Measurements from ENCODE around the gene NOTUM. TPM values are rescaled to one million over a fixed set of nuclear protein-coding genes. Genes with fewer than 3 reads are reported as not detected.
A peak's percentile ranks its signal among the peaks of the same experiment; 100 is the strongest.
"Not testable (repeated sequence)": the region's sequence is repeated elsewhere in the genome, so short reads cannot be mapped to it uniquely, and the experiment has no call there.

NOTUM gene
- polyA plus RNA-seq, 1 donor: 2.2 TPM

- no peak for DNase-seq
Measured at GRCh38 chr17:81924557-81925532, 36.1 kb downstream of the NOTUM start.

DNA sequence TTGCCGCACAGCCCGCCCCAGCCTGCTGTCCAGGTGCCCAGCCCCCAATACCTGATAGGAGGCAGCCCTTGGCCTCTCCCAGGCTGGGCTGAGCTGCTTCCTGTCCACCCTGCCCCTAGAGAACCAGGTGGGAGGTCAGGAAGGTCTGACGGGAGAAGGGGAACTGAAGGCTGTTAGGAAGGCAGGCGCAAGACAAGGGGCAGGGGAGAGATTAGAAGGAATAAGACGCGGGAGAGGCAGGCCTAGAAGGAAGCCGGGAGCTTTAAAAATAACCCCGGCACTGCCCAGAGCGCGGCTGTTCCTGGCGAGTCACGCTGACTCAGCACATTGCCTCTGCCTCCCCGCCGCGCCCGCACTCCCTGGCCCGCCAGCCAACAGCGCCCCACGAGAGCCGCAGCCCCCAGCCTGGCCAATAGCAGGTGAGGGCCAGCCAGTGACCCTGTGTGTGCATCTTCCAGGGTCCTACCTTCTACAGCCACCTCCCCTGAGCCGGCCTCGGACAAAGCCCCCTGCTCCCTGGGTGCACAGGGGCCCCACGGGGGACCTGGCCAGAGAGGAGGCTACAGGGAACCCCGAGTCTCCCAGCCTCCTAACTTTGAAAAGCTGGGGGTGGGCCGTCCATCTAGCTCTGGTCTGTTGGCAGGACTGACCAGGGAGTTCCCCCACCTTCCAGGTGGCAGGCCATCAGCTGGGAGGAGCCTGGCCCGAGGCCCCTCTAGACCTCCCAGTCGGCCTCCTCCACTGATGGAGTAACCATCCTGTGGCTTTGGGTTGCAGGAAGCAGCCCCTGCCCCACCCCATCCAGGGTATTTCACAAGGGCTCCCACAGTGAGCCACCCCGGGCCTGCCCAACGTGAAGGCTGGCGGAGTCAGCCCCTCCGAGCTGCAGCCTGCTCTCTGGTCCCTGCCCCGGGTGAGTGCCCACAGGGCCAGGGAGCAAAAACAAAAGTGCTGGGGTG, 37.4 kb downstream of the NOTUM start:
- no peak for DNase-seq

DNA sequence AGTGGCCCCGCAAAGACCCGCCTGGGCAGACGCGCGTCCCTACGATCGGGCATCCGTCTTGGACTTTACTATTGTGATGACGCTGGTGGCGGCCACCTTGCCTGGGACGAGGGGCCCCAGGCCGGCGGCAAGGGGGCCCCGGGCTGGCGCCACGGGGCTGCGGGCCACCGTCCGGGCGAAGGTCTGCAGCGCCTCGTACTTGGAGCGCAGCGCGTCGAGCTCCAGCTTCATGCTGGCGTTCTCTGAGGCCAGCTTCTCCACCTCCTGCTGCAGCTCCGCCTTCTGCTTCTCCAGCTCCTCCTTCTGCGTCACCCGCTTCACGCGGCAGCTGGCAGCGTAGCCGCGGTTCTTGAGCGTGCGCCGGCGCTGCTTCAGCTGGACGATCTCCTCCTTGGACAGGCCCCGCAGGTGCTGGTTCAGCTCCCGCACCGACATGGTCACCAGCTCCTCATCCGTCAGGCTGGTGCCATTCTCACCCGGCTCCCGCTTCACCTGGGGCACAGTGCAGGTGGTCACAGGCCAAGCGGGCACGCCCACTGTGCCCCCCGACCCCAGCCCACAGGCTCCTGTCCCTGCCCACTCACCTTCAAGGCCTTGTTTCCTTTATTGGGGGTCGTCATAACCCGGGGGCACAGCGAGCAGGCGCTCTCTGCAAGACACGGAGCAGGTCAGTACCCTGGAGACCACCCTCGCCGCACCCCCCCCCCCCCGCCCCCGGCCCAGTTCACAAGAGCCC, 38.3 kb downstream of the NOTUM start:
- DNase-seq: no peak

GRCh38 chr17:81921996-81922565, 38.9 kb downstream of the NOTUM start:
- DNase-seq: no peak

DNA sequence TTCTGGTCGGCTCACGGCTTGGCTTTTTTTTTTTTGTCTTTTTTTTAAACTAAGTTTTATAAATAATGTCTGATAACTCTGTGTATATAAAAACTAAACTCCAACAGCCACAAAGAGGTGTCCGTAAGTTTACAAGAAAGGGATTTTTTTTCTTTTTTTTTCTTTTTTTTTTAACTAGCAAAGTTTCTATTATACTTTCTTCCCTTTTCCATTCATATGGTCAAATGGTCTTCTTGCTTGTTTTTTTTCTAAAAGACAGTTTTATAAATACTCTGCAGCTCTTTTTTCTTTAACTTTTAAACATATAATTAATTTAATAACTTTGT, 39.5 kb downstream of the NOTUM start:
- no peak for DNase-seq

DNA sequence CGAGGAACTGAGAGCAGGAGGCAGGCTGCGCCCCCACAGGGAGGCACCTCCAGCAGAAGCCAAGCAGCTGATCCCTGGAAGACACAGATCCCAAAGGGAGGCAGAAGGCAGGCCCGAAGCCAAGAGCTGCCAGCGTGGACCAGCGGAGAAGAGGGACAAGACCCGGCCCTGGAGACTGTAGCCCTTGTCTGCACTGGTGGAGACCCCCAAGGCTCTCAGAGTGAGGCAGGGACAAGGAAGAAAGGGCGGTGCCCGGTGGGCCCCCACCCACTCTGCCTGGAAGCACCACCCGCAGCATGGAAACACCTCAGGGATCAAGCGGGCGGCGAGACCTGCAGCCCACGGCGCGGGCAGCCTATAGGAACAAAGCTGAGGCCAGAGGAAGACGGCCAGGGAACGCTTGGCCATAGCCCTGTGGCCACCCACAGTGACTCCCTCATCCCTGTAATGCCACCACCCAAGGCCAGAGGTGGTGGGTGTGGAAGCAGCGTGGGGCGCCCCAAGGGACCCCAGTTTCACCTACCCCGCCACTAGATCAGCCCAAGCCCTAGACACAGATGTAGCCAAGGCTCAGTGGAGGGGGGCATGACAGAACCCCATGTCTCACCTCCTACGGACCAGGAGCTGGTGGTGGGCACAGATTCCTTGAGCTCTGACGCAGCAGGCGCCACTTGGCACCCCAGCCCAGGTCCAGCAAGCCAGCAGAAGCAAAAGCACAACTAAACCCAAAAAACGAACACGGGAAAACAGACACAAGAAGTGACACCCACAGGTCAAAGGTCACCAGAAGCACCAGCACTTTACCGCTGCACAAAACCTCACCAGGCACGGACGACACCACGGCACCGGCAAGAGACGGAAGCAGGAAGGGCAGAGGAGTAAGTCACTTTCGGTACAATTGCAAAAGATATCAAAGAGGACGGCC, 40.1 kb downstream of the NOTUM start:
- no peak for DNase-seq

- DNase-seq: no peak
Measured at GRCh38 chr17:81918832-81919545, 42.0 kb downstream of the NOTUM start.

DNA sequence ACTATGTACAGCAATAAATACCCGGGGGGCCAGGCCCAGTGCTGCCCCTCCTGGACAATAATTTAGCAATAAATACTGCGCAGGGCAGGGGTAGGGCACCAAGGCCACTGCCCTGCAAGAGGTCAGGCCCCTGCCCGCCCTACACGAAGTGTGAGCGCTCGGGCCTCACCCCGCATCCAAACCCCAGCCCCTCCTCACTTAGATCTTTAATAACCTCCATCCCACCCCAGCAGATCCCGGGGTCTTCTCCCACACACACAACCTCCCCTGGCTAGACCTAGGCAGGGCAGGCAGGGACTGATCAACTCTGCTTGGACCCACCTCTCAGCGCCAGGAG, 42.7 kb downstream of the NOTUM start:
- DNase-seq: not testable (repeated sequence)

GRCh38 chr17:81917565-81918332, 43.2 kb downstream of the NOTUM start, which contains the start of gene SIRT7:
Gene SIRT7 (minus strand): TSS chr17:81918176. CDS start chr17:81918131, 45 bp downstream.
- peak; percentile 69 for DNase-seq

DNA sequence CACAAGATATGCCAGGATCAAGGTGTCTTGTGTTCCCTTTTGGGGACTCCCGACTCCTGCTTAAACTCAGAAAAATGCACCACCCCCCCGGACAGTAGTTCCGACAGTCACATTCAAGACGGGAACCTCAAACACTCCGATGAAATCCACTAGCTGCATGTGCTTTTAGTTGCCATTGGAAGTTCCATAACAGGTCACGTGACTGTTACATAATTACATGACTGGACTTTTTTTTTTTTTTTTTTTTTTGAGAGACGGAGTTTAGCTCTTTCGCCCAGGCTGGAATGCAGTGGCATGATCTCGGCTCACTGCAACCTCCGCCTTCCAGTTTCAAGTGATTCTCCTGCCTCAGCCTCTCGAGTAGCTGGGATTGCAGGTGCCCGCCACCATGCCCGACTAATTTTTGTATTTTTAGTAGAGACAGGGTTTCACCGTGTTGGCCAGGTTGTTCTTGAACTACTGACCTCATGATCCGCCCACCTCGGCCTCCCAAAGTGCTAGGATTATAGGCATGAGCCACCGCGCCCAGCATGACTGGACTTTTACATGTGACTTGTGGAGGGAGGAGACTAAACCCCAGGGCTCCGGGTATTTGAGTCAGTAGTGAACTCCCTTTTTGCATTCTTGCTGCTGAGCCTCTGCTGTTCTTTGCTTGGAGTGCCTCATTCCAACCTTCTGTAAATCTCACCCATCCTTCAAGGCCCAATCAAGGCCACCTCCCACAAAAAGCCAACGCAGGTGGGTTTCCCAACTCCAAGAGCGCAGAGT, 44.6 kb downstream of the NOTUM start:
- DNase-seq: no peak

DNA sequence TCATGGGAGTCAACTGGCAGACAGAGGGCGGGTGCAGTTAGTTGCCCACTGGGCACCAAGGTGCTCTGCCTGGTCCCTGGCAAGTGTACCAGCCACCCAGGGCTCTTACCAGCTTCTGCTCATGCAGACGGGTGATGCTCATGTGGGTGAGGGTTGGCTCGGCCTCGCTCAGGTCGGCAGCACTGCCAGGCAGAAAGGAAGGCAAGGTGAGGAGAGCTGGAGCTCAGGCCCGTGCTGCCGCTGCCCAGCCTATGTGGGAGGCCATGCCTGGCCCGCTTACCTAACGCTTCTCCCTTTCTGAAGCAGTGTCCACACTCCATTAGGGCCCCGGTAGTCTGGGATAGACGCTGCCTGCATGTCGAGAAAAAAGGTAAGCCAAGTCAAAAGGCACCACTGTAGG, 45.7 kb downstream of the NOTUM start:
- no peak for DNase-seq

GRCh38 chr17:81914103-81914850, 46.7 kb downstream of the NOTUM start:
- no peak for DNase-seq

DNA sequence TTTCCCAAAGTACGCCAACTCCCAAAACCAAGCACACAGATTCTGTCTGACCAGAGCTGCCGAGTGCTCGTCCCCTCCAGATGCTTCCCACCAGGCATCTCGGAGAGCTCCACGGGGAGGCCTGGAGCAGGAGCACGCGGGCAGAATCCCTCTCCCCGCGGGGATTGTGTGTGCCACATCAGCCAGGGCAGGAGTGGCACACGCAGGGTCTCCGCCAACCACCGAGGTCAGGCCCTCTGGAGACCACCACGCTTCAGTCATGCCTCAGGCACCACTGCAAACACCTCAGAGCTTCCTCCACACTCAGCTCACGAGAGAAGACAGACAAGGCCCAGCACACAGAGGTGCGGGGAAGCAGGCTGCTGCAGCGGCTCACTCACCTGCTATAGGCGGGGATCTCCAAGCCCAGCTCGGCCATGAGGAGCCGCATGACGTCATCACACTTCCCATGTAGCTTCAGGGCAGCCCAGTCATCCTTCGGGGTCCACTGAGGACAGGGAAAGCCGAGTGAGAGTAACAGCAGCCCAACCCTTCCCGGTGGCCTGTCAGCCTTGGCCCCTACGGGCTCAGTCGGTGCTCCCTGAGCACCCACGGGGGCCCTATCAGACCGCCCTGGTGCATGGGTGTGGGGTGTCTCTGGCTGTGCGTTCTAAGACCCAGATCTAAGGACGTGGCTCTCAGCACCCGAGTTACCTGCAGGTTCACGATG, 47.4 kb downstream of the NOTUM start:
- DNase-seq: no peak

DNA sequence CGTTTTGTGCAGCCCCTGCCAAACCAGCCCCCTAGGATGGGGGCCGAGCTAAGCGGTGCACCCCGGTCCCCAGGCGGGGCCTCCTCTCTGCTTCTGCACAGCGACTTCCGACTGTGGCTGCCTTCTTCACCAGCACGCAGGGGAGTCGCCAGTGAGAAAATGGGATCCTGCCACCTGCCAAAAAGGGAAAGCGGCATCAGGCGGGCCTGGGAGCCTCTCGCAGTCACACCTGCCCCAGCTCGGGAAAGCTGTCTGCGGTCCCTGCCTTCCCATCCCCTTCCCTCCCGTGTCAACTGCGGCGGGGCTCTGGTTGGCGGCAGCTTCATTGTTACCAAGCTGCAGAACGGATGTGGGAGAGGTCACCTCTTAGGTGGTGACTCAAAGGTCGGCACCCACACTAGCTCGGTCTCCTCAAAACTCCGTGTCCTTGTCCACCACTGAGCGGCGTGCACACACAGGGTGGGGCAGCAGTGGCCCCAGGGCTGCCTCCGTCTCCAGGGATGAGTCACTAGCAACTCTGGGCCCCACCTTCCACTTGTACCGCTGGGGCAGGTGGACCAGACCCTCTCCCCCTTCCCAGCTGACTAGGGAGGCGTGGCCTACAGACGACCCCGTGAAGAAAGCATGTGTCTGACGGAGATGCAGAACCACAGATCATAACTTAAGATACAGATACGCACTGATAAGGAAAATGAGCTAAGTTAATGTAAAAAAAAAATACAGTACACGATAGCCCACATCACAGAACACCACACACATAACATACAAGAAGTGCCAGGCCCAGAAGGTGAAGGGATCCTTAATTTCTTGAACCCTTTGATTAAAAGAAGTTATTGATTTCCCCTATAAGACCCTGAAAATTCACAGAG, 48.3 kb downstream of the NOTUM start:
- no peak for DNase-seq

DNA sequence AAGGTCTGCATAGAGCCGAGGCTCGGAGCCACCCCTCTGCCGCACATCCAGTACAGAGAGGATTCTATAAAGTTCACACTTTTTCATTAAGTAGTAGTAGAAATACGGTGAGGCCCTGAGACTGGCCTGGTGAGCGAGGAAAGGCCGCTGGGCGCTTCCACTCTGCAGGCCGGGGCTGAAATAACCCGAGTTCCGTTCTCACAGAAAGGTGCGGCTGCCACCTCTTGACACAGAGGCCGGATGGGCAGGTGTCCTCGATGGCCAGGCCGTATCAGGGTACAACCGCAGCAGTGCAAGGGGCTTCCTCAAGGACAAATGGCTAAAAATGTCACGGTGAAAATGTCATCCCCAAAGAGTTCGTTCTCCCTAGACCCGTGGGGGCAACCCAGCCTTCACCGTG, 49.0 kb downstream of the NOTUM start:
- DNase-seq: no peak

Data from left kidney (tissue), 2 donors.